Measurements from ENCODE around the gene NEUROD2. TPM values are rescaled to one million over a fixed set of nuclear protein-coding genes. Genes with fewer than 3 reads are reported as not detected.
A peak's percentile ranks its signal among the peaks of the same experiment; 100 is the strongest.
"Not testable (repeated sequence)": the region's sequence is repeated elsewhere in the genome, so short reads cannot be mapped to it uniquely, and the experiment has no call there.

NEUROD2 gene
- total and polyA plus RNA-seq, 4 donors, result not detected

DNA sequence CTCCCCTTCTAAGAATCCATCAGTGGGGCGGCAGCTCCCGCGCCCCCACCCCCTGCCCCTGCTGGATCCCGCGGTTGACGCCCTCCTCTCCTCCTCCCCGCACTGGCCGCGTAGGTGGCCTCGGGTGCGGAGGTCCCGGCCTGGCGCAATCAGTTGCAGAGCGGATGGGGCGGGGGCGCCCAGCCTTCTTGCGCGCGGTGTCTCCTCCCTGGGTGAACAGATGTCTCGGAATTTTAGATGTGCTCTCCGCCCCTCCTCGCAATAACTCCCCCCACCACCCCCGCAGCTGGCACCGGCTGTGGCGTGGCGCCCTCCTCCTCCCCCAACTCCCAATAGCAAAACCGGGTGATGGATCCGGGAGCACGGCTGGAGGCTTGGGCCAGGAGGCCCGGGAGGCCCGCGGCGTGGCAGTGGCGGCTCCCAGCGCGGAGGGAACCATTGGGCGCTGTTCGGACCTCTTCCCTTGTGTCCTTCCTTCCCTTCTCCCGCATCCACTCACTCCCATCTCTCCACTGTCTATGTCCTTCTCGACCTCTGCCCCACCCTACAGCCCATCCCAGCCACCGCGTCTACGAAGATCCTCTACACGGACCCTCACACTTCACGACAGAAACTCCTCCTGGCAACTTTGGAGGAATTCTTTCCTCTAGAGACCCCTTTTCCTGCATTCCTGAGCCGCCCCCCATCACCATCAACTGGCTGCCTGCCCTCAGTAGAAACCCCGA lies 11.0 kb downstream of the NEUROD2 start:
- no peak for DNase-seq
- Histone ChIP-seq H3K36me3 (ENCODE audit: control insufficient read depth in 1 of 2, insufficient read depth in 2 of 2, low read length in 1 of 2) (no peaks in the 10 kb centered on the region), H3K4me3 (ENCODE audit: low read length in 2 of 2) (no peak overlapping the region), H3K27ac (ENCODE audit: low read depth in 1 of 2, low read length in 2 of 2) (no peak overlapping the region), H3K27me3 (ENCODE audit: control insufficient read depth in 1 of 2, insufficient read depth in 2 of 2, low read length in 1 of 2) (no peaks in the 10 kb centered on the region), H3K9me3 (ENCODE audit: control insufficient read depth, low read length) (no peaks in the 10 kb centered on the region), H3K4me1 (ENCODE audit: control insufficient read depth in 1 of 2, insufficient read depth in 2 of 2, low read length in 2 of 2) (no peaks in the 10 kb centered on the region)
- ATAC-seq (ENCODE audit: low FRiP score), result no peak
- intact Hi-C loops (cut with DNase I), result no loop called here
- 3 to 5% methylated on average over 46 to 47 of the region's 47 CpGs for WGBS, 2 donors

DNA sequence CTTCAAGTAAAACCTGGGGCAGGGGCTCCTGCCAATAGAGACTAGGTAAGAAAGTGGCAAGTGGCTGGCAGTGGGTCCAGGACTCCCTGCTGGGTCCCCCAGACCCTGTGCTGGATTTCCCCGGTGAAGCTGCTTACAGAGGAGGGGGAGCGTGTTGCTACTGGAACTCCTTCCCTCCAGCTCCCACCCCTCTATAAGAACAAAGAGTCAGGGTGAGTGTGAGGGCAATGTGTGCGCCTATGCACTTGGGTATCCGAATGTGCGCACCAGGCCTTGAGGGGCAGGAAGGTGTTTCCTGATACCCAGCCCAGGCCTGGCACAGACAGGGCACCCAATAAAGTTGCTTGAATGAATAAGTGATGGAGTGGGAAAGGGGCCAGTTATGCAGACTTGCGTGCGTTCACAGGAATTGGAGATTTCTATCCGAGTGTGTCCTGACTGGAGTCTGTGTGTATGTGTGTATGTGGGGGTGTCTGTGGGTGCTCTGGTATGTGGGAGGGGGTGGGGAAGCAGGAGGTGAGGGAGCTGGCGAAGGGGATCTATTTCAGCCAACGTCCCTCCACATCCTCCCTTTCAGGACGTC lies 11.7 kb downstream of the NEUROD2 start:
- DNase-seq (no peak), ATAC-seq (ENCODE audit: low FRiP score) (no peak)
- Histone ChIP-seq H3K4me1 (ENCODE audit: control insufficient read depth in 1 of 2, insufficient read depth in 2 of 2, low read length in 2 of 2) (no peaks in the 10 kb centered on the region), H3K27me3 (ENCODE audit: control insufficient read depth in 1 of 2, insufficient read depth in 2 of 2, low read length in 1 of 2) (no peaks in the 10 kb centered on the region), H3K27ac (ENCODE audit: low read depth in 1 of 2, low read length in 2 of 2) (no peak overlapping the region), H3K36me3 (ENCODE audit: control insufficient read depth in 1 of 2, insufficient read depth in 2 of 2, low read length in 1 of 2) (no peaks in the 10 kb centered on the region), H3K4me3 (ENCODE audit: low read length in 2 of 2) (no peak overlapping the region), H3K9me3 (ENCODE audit: control insufficient read depth, low read length) (no peaks in the 10 kb centered on the region)
- intact Hi-C loops (cut with DNase I), result no loop called here
- 16 to 25% methylated on average over 10 to 11 of the region's 11 CpGs for WGBS, 2 donors

GRCh38 chr17:39595294-39595693 lies 12.4 kb downstream of the NEUROD2 start:
- ATAC-seq (ENCODE audit: low FRiP score) (no peak), DNase-seq (no peak)
- H3K4me3 ChIP-seq (ENCODE audit: low read length in 2 of 2), result no peak overlapping the region
- H3K4me1 ChIP-seq (ENCODE audit: control insufficient read depth in 1 of 2, insufficient read depth in 2 of 2, low read length in 2 of 2), result no peaks in the 10 kb centered on the region
- 21 to 36% methylated on average over 4 of the region's 4 CpGs for WGBS, 2 donors
- intact Hi-C loops (cut with DNase I), result no loop called here
- H3K27ac ChIP-seq (ENCODE audit: low read depth in 1 of 2, low read length in 2 of 2), result no peak overlapping the region
- H3K36me3 ChIP-seq (ENCODE audit: control insufficient read depth in 1 of 2, insufficient read depth in 2 of 2, low read length in 1 of 2), result no peaks in the 10 kb centered on the region
- H3K9me3 ChIP-seq (ENCODE audit: control insufficient read depth, low read length), result no peaks in the 10 kb centered on the region
- H3K27me3 ChIP-seq (ENCODE audit: control insufficient read depth in 1 of 2, insufficient read depth in 2 of 2, low read length in 1 of 2), result no peaks in the 10 kb centered on the region

DNA sequence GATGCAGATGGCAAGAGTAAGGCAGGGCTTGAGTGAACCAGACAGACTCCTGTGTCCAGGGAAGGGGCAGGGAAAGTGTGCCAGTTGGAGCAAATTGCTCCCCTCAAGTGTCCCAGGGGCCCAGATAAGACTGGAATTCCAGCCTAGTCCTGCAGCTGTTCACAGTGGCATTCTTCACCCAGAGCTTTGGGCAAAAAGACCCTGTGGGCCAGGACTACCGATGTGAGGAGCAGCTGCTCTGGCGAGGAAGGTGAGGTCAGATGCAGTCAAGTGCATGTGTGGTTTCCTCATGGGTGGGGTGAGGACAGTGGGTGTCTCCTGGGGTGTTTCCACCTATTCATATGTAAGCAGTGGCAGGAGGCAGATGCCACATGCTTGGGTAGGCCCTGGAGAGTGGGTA lies 14.3 kb downstream of the NEUROD2 start:
- 62 to 81% methylated on average over 2 of the region's 2 CpGs for WGBS, 2 donors
- intact Hi-C loops (cut with DNase I), result no loop called here
- H3K36me3 ChIP-seq (ENCODE audit: control insufficient read depth in 1 of 2, insufficient read depth in 2 of 2, low read length in 1 of 2), result no peaks in the 10 kb centered on the region

GRCh38 chr17:39591958-39592954 lies 15.5 kb downstream of the NEUROD2 start:
- peak; percentile 50 for ATAC-seq (ENCODE audit: low FRiP score)
- no peaks in the 10 kb centered on the region for H3K27me3 ChIP-seq (ENCODE audit: control insufficient read depth in 1 of 2, insufficient read depth in 2 of 2, low read length in 1 of 2)
- WGBS, 2 donors, result 1 to 2% methylated on average over 22 of the region's 22 CpGs
- no peaks in the 10 kb centered on the region for H3K36me3 ChIP-seq (ENCODE audit: control insufficient read depth in 1 of 2, insufficient read depth in 2 of 2, low read length in 1 of 2)
- H3K4me3 ChIP-seq (ENCODE audit: low read length in 2 of 2), result no peak overlapping the region
- no peaks in the 10 kb centered on the region for H3K4me1 ChIP-seq (ENCODE audit: control insufficient read depth in 1 of 2, insufficient read depth in 2 of 2, low read length in 2 of 2)
- no peak overlapping the region for H3K27ac ChIP-seq (ENCODE audit: low read depth in 1 of 2, low read length in 2 of 2)
- no peak for DNase-seq
- intact Hi-C loops (cut with DNase I), result no loop called here
- H3K9me3 ChIP-seq (ENCODE audit: control insufficient read depth, low read length), result no peaks in the 10 kb centered on the region

More for the DNA sequence above, 14.3 kb downstream of the NEUROD2 start:
- Histone ChIP-seq H3K4me3 (ENCODE audit: low read length in 2 of 2) (no peak overlapping the region), H3K9me3 (ENCODE audit: control insufficient read depth, low read length) (no peaks in the 10 kb centered on the region), H3K4me1 (ENCODE audit: control insufficient read depth in 1 of 2, insufficient read depth in 2 of 2, low read length in 2 of 2) (no peaks in the 10 kb centered on the region), H3K27me3 (ENCODE audit: control insufficient read depth in 1 of 2, insufficient read depth in 2 of 2, low read length in 1 of 2) (no peaks in the 10 kb centered on the region), H3K27ac (ENCODE audit: low read depth in 1 of 2, low read length in 2 of 2) (no peak overlapping the region)
- DNase-seq (no peak), ATAC-seq (ENCODE audit: low FRiP score) (no peak)

GRCh38 chr17:39590180-39590579 lies 17.5 kb downstream of the NEUROD2 start:
- H3K27me3 ChIP-seq (ENCODE audit: control insufficient read depth in 1 of 2, insufficient read depth in 2 of 2, low read length in 1 of 2); intact Hi-C loops (cut with DNase I); ATAC-seq (ENCODE audit: low FRiP score); H3K27ac ChIP-seq (ENCODE audit: low read depth in 1 of 2, low read length in 2 of 2); H3K9me3 ChIP-seq (ENCODE audit: control insufficient read depth, low read length); DNase-seq; H3K4me3 ChIP-seq (ENCODE audit: low read length in 2 of 2); H3K4me1 ChIP-seq (ENCODE audit: control insufficient read depth in 1 of 2, insufficient read depth in 2 of 2, low read length in 2 of 2); H3K36me3 ChIP-seq (ENCODE audit: control insufficient read depth in 1 of 2, insufficient read depth in 2 of 2, low read length in 1 of 2): not testable (repeated sequence)
- WGBS, 2 donors, result 72 to 74% methylated on average over 2 of the region's 2 CpGs

DNA sequence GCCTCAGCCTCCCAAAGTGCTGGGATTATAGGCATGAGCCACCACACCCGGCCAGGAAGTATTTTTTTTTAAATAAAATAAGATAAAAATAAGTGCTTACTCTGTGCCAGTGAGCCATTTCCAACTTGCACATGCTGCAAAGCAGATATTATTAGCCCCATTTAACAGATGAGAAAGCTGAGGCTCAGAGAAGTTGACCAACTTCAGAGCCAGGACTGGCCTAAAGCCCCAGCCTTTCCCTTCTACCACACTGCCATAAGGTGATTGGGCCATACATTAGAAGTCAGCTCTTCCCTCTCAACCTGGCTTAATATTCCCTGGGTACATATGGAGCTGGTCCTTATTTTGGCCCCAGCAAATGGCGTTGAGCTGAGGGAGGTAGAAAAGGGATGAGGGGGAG lies 25.1 kb downstream of the NEUROD2 start:
- ATAC-seq (ENCODE audit: low FRiP score) (no peak), DNase-seq (no peak)
- intact Hi-C loops (cut with DNase I), result no loop called here
- no peaks in the 10 kb centered on the region for H3K27me3 ChIP-seq (ENCODE audit: control insufficient read depth in 1 of 2, insufficient read depth in 2 of 2, low read length in 1 of 2)
- H3K4me3 ChIP-seq (ENCODE audit: low read length in 2 of 2), result no peak overlapping the region
- H3K36me3 ChIP-seq (ENCODE audit: control insufficient read depth in 1 of 2, insufficient read depth in 2 of 2, low read length in 1 of 2), result no peaks in the 10 kb centered on the region
- H3K9me3 ChIP-seq (ENCODE audit: control insufficient read depth, low read length), result no peaks in the 10 kb centered on the region
- 37 to 55% methylated on average over 2 of the region's 2 CpGs for WGBS, 2 donors
- H3K4me1 ChIP-seq (ENCODE audit: control insufficient read depth in 1 of 2, insufficient read depth in 2 of 2, low read length in 2 of 2), result no peaks in the 10 kb centered on the region
- H3K27ac ChIP-seq (ENCODE audit: low read depth in 1 of 2, low read length in 2 of 2), result no peak overlapping the region

DNA sequence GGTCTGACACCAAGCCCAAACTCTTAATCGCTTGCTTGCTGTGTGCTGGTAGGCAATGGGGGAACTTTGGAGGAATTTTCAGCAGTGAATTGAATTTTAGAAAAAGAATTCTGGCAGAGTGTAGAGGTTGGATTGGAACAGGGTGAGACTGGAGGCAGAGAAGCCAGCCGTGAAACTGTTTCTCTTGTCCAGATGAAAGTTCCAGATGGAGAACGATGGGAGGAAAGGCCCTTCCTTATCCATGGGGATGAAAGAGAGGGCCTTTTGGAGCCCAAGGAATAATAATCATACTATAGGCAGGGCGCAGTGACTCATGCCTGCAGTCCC lies 26.0 kb downstream of the NEUROD2 start:
- WGBS, 2 donors, result 85 to 90% methylated on average over 4 of the region's 4 CpGs
- H3K36me3 ChIP-seq (ENCODE audit: control insufficient read depth in 1 of 2, insufficient read depth in 2 of 2, low read length in 1 of 2), result no peaks in the 10 kb centered on the region
- DNase-seq (no peak), ATAC-seq (ENCODE audit: low FRiP score) (no peak)
- H3K4me3 ChIP-seq (ENCODE audit: low read length in 2 of 2), result no peak overlapping the region
- no peaks in the 10 kb centered on the region for H3K27me3 ChIP-seq (ENCODE audit: control insufficient read depth in 1 of 2, insufficient read depth in 2 of 2, low read length in 1 of 2)
- no peak overlapping the region for H3K27ac ChIP-seq (ENCODE audit: low read depth in 1 of 2, low read length in 2 of 2)
- no peaks in the 10 kb centered on the region for H3K9me3 ChIP-seq (ENCODE audit: control insufficient read depth, low read length)
- H3K4me1 ChIP-seq (ENCODE audit: control insufficient read depth in 1 of 2, insufficient read depth in 2 of 2, low read length in 2 of 2), result no peaks in the 10 kb centered on the region
- intact Hi-C loops (cut with DNase I), result no loop called here
